ENCODE measurements around the gene NSMF.
"Not testable (repeated sequence)": the region's sequence is repeated elsewhere in the genome, so short reads cannot be mapped to it uniquely, and the experiment has no call there.

NSMF gene

GRCh38 chr9:137474271-137474670 is 15.1 kb upstream of the NSMF start:
- no peak for DNase-seq

- DNase-seq, result no peak
Observed at GRCh38 chr9:137470785-137471184, 11.7 kb upstream of the NSMF start.

GRCh38 chr9:137467896-137468295 is 8.8 kb upstream of the NSMF start:
- DNase-seq, result no peak

GRCh38 chr9:137467161-137467581 is 8.0 kb upstream of the NSMF start:
- DNase-seq, result no peak

GRCh38 chr9:137466389-137467085 is 7.4 kb upstream of the NSMF start:
- not testable (repeated sequence) for DNase-seq

GRCh38 chr9:137465720-137466388 is 6.7 kb upstream of the NSMF start:
- no peak for DNase-seq

- DNase-seq, result no peak
Observed at GRCh38 chr9:137465000-137465719, 6.0 kb upstream of the NSMF start.

GRCh38 chr9:137464291-137464999 is 5.3 kb upstream of the NSMF start:
- DNase-seq, result no peak

- DNase-seq, result no peak
Observed at GRCh38 chr9:137463931-137464290, 4.8 kb upstream of the NSMF start.

- no peak for DNase-seq
Observed at GRCh38 chr9:137462986-137463930, 4.1 kb upstream of the NSMF start.

GRCh38 chr9:137462396-137462985 is 3.4 kb upstream of the NSMF start:
- no peak for DNase-seq

- DNase-seq, result peak; percentile 73 to 76
Observed at GRCh38 chr9:137461663-137462395, 2.7 kb upstream of the NSMF start.

GRCh38 chr9:137461316-137461662 is 2.2 kb upstream of the NSMF start:
- no peak for DNase-seq

GRCh38 chr9:137460363-137461315 is 1.5 kb upstream of the NSMF start:
- DNase-seq, result no peak

- no peak for DNase-seq
Observed at GRCh38 chr9:137459601-137460362, 648 bp upstream of the NSMF start.

GRCh38 chr9:137458194-137459151 is 661 bp downstream of the NSMF start:
- DNase-seq, result no peak

- no peak for DNase-seq
Observed at GRCh38 chr9:137457406-137458193, 1.5 kb downstream of the NSMF start.

Measured in stimulated activated CD4-positive, alpha-beta T cell treated with anti-CD3 and anti-CD28 coated beads, Interleukin-2, amount 100 ng/mL, for 48 hours (primary cell).